HG03060 (cell line): ENCODE results near the gene PREX1.
"Not testable (repeated sequence)": the region's sequence is repeated elsewhere in the genome, so short reads cannot be mapped to it uniquely, and the experiment has no call there.

ENCODE experiments used
- ATAC-seq: cut with Tn5 transposase; IDR thresholded peaks from one replicate; pipeline ENCODE4 v1.9.1; 2021; ENCODE audit warnings: low read depth, moderate number of reproducible peaks; ENCODE audit not compliant: unreplicated experiment

PREX1 gene

GRCh38 chr20:48849299-48849698 lies 21.5 kb upstream of the PREX1 start:
- ATAC-seq = no peak

- no peak for ATAC-seq
These were observed 19.9 kb upstream of the PREX1 start for GRCh38 chr20:48847498-48848205.

- peak; percentile 84 for ATAC-seq
These were observed 19.0 kb upstream of the PREX1 start for GRCh38 chr20:48846516-48847492.

- no peak for ATAC-seq
These were observed 18.0 kb upstream of the PREX1 start for GRCh38 chr20:48845721-48846306.

GRCh38 chr20:48844996-48845395 lies 17.2 kb upstream of the PREX1 start:
- no peak for ATAC-seq

- ATAC-seq = not testable (repeated sequence)
These were observed 16.1 kb upstream of the PREX1 start for GRCh38 chr20:48843896-48844295.

GRCh38 chr20:48843057-48843806 lies 15.4 kb upstream of the PREX1 start:
- no peak for ATAC-seq

GRCh38 chr20:48841875-48842529 lies 14.2 kb upstream of the PREX1 start:
- no peak for ATAC-seq

- no peak for ATAC-seq
These were observed 13.5 kb upstream of the PREX1 start for GRCh38 chr20:48841196-48841874.

GRCh38 chr20:48839154-48839917 lies 11.5 kb upstream of the PREX1 start:
- no peak for ATAC-seq

GRCh38 chr20:48837014-48837413 lies 9.2 kb upstream of the PREX1 start:
- no peak for ATAC-seq

GRCh38 chr20:48835390-48835789 lies 7.6 kb upstream of the PREX1 start:
- no peak for ATAC-seq

- ATAC-seq = no peak
These were observed 6.5 kb upstream of the PREX1 start for GRCh38 chr20:48834278-48834677.

- no peak for ATAC-seq
These were observed 4.6 kb upstream of the PREX1 start for GRCh38 chr20:48832405-48832730.

- ATAC-seq = no peak
These were observed 4.1 kb upstream of the PREX1 start for GRCh38 chr20:48831718-48832404.

- no peak for ATAC-seq
These were observed 3.1 kb upstream of the PREX1 start for GRCh38 chr20:48830826-48831318.

- ATAC-seq = no peak
These were observed 2.1 kb upstream of the PREX1 start for GRCh38 chr20:48829940-48830339.
